GM19025 (cell line): ENCODE data around the gene LMBR1.

Source experiments
- ATAC-seq: cut with Tn5 transposase; IDR thresholded peaks from one replicate; pipeline ENCODE4 v1.9.1; 2021; ENCODE audit warnings: mild to moderate bottlenecking, low read depth, moderate library complexity; ENCODE audit not compliant: unreplicated experiment

Gene LMBR1

DNA sequence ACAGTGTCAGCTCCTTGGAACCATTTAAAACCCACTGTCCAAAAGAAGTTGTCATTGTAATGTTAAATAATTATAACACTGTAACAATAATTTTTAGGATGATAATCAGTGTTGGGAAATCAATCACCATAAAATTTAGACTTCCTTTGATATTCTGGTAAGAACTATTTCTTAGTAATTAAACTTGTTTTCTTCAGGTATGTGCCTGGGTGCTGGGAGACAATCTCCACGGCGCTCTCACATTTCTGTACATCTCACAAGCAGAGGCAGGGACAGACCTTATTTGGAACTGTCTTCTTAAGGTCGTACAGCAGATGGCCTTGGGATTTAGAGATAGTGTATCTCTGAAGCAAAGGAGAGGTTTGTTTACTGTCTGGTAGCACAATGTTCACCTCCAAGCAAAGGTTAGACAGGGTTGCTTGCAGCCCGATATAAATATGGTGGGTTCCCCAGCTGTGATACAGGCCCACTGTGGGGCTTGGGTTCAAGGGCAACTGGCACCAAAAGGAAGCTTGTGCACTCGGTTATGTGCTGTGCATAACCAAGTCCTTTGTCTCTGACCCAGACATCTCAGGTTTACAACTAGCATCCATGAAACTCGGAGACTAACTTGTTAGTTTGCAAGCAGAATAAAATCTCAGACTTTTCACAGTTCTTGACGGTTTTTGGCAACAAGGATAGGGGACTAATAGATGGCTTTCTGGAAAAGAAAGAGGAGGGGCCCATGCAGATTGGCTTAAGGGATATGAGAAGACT, 126.9 kb downstream of the LMBR1 start:
- no peak for ATAC-seq

DNA sequence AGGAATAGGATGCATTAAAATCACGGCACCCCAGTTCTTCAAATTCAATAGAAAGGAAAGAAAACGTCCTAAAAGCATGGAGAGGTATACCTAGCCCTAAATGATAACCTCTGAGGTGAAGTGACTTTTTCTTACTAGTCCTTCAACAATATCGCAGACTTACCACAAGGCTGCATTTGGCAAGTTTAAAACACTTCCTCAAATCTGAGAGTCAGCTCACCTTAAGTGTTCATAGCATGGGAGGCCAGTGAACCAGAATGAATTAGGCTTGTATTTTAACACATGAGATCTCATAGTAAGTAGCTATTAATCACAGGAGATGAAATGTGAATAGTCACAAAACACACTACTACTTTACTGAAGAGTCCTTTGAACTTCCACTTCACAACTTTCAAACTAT, 128.2 kb downstream of the LMBR1 start:
- ATAC-seq, result no peak

DNA sequence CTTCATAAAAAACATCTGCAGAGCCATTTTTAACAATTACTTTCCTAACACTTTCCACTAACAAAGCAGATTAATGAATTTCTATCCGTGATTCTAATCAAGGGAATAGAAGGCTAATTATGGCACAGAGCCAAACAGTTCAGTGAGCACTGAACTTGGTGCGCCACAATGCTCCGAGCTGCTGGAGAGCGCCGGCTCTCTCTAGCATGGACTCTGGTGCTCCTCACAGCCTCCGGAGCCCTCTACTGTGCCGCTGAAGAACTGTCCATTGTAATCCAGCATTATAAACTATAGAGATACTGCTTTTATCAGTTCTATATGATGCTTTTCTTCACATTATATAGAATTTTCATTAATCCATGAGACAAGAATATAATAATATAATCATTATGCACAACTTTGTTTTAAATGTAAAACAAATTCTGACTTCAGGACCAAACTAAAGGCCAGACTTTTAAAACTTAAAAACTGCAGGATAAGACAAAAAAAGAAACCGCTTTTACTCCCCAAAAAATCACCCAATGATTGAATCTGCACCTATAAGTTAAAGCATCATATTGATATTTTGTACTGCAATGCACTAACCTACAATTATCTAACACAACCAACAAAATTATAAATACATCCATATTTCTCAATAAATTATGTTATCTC, 128.8 kb downstream of the LMBR1 start:
- ATAC-seq, result no peak

DNA sequence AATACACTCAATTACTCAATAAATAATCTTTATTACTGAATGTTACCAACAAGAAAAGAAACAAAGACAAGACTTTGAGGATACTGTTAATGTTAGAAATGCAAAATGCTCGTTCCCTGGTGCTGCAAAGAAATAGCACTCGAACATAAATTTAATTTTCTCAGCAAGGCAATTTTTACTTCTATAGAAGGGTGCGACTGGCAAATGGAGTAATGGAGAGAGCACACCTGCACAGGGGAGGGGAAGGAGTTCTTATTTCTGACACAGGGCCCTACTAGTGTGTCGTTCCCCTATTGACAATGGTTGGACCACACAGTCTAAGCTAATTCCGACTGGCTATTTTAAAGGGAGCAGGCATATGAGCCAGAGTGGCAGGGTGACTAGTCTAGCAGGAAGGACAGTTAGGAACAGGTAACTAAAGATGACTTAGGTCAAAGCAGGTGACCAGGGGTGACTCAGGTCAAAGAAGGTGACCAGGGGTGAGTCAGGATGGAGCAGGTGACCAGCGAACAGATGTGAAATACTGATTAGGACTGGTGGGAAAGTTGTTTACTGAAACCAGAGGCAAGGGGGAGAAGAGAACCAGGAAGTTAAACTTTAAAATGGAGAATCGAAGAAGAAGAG, 133.3 kb downstream of the LMBR1 start:
- no peak for ATAC-seq

DNA sequence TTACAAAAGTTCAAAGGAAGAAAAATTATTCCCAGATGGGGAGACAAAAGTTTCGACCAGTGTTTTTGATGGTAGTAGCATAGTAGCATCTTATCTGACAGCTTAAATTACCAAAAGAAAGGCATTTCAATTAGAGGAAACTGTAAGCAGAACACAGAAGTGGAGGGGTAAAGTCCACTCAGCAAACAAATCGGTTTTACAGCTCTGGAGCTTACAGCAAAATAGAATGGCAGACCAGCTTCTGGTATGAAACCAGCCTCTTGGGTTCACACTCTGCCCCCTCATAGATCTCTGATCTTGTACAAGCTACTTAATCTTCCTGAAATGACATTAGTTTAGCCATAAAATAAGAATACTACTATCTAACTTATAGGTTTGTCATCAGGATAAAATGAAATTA, 133.8 kb downstream of the LMBR1 start:
- ATAC-seq, result no peak

DNA sequence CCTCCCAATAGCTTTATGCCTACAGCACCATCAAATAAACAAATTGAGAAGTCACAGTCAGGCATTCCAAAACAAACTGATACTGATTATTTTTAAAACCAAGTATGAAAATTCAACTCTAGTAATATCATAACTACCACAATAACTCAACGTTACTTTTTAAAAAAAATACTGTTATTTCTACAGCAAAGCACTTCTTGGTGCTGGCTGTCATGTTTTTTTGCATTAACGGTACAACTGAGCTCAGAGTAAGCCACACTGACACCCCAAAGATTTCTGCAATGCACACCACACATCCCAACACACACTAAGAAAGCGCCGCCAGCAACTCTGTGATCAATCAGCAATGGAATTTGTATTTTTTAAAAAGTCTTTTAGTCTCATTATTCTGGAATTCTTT, 138.8 kb downstream of the LMBR1 start:
- no peak for ATAC-seq

DNA sequence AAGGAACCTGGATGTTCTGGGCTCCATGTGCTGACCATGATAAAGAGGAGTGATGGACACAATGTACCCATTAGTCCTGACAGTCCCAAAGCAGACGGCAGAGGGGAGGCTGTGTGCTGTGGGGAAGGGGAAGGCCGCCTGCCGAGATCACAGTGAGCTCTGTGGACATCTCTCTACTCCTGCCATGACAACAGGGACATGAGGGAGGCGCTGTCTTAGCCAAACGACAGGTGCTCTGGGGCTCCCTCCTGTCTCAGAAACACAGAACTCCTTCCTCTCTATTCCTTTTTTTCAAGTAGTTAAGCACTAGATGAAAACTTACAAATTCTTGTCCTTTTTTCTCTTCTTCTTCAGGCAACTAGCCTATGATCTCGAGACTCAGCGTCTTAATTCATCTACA, 139.4 kb downstream of the LMBR1 start:
- ATAC-seq, result no peak

DNA sequence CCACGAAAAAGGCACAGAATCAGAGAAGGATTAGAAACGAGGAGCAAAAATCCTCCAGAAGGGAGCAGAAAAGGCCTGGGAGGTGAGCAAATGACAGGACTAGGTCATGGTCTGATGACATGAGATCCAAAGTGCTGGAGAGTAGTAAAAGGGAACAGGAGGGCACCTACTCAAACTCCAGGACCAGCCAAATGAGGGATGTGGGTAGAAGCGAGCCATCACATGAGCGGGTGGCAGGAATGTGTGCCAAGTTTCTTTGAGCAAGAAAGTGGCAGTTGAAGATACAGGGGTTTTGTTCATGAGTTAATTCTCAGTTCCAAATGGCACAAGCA, 139.8 kb downstream of the LMBR1 start:
- ATAC-seq, result no peak

DNA sequence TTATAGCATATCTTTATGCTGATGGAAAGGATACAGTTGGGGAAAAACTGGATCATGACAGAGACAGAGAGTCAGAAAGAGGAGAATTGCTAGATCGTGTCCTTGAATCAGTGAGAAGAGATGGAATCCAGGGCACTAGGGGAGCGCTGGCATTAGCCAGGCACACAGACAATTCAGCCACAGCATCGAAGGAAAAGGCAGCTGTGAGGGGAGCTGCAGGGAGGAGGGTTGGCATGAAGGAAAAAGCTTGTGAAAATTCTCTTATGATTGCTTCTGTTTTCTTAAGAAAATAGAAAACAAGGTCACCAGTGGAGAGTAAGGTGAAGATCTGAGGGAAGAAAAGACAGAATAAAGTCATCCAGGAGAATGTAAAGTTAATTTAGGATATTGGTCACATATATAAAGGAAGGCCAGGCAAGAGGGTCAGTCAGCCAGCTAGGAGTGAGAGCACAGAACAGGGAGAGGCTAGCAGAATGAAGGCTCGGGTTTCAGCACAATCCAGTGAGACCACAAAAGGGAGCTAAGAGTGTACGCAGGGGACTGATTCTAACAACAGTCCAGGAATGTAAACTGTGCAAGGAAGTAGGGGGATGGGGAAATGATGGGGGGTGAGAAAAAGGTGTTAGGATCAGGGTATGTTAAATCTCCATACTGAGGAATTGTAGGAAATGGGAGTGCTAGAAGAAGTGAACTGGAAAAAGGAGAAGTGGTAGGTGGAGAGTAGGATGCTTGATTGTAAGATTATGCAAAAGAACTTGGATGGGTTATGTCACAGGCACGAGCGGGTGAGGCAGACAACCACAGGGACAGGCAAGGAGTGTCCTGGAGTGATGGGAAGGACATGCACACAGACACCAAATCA, 140.4 kb downstream of the LMBR1 start:
- ATAC-seq, result no peak

DNA sequence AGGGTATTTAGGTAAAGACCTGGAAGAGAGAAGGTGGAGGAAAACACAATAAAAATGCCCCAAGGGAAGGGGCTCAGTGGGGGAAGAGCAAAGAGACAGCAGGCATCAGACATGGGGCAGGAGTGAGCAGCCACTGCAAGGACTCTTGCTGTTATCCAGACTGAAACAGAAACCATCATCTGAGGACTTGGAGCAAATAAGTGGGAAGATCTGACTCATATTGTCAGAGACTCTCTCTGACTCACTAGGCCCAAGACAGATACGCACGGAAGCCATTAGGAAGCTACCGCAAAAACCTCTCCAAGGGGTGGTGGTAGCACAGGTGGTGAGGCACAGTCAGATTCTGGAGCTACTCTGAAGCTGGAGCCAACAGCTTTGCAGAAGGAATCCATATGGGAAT, 141.7 kb downstream of the LMBR1 start:
- ATAC-seq, result no peak

DNA sequence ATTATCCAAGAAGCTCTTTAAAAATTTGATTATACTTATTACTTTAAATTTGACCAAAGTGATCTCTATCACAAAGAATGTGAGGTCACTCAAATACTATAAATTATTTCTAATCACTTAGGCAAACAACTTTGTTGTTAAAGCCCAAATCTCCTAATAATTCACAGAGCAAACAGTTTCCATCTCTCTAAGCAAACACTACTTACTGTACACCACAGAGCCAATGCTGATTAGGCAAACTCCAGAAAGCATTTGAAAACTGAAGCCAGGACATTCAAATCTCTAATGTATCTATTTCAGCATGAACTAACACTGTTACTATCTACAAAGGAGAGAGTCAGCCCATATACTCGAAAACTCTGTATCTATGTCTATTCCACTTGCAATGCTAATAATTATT, 145.3 kb downstream of the LMBR1 start:
- no peak for ATAC-seq

DNA sequence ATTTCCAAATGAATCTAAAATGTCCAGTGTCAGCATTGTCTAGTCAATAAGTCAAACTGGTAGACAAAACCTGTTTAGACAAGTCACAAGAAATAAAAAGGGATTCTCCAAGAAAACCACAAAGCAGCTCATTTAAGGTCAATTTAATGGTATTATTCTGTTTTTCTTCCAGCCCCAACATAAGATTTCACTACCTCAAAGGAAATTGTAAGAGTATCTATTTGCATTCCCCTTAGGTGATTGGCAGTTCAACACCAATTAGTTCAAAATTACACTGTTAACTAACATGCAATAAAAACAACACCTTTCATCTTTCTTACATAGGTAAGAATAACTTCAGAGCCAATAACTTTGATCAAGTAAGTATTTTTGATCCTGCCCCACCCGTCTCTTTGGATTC, 146.1 kb downstream of the LMBR1 start:
- ATAC-seq, result no peak

DNA sequence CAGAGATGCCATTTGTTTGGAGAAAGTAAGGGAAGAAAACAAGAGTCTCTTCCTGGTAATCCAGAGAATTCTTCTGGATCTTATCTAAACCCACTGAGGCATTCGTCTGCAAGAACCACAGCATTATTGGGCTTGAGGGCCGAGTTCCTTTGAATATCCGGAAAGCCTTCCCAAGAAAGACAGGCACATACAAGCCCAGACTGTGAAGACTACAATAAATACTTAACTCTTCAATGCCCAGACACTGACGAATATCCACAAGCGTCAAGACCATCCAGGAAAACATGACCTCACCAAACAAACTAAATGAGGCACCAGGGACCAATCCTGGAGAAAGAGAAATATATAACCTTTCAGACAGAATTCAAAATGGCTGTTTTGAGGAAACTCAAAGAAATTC, 153.4 kb downstream of the LMBR1 start:
- no peak for ATAC-seq

DNA sequence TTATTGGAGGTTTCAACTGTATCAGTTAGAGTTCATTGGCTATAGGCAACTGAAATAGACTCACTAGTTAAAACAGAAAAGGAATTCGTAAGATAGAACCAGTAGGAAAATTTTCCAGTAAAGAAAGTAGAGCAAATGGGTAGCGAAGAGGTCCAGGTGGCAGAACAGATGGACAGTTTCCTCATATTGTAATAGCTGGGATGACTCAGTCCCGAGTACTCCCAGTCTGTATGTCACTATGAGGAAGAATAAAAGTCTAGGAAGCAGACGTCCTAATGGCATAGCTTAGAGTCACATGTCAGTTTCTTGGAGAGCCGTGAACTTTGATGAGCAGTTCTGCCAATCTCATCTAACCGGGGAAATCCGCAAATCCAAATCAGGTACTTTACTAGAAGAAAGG, 157.1 kb downstream of the LMBR1 start:
- ATAC-seq, result no peak

DNA sequence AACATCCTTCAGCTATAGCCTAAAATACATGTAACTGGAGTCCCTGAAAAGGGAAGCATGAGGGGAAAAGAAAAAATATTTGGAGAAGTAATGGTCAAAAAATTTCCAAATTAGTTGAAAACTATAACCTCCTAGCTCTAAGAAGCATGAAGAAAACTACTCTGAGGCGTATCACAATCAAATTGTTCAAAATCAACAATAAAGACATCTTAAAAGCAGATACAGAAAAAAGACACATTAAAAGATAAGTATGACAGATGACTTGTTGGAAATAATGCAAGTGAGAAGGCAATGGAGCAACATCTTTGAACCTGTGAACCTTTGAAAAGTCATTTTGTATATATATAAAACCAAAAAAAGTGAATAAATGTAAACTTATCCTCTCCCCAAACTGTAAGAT, 159.3 kb downstream of the LMBR1 start:
- no peak for ATAC-seq

DNA sequence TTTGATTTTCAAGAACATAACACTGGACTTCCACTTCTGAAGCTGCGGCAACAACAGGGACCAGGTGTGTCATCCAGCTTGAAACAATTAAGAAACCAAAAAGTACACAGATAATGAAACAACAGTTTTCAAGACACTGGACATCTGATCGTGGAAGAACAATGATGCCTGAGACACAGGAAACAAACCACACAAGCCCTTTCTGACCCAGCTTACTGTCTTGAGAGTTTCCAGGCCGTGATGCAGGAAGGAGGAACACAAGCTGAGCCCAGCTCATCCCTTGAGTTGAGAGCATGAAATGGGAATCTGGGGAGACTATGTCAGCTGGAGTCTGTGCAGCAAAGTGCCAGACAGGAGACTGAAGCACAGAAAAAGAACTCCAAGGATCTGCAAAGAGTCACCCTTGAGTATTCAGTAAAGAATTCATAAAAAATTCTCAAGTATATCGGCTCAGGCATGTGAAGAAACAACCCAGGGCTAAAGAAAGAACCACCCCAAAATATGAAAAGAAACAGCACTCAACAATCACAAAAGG, 160.8 kb downstream of the LMBR1 start:
- no peak for ATAC-seq

DNA sequence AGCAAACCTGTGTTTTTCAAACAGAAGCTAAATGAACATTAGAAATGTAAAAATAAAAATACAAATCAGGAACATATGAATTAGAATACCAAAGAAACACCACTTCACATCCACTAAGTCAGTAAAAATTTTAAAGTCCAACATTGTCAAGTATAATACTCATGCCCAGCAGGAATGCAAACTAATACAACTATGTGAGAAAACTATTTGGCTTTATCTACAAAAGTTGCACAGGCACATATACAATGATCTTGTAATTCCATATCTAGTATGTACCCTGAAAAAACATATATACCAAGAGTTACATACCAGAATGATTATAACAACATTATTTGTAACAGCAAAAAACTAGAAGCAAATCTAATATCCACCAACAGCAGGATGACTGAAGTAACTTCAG, 161.3 kb downstream of the LMBR1 start:
- no peak for ATAC-seq

DNA sequence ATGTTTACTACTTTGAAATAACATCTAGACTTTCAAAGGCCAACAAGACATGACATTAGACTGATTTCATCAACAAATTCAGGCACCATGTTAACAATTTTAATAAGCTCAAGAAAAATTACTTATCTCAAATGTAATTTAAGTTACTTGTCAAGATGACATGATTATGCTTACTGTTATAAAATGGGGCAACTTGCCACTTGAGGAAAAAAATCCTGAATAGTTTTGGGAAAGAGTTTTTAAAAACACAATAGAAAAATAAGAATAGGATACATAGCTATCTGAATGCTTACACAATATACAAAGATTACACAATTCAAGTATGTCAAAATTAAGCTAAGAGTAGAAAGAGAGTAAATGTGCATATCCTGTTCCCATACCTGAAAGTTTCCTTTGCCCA, 167.0 kb downstream of the LMBR1 start:
- ATAC-seq, result no peak

DNA sequence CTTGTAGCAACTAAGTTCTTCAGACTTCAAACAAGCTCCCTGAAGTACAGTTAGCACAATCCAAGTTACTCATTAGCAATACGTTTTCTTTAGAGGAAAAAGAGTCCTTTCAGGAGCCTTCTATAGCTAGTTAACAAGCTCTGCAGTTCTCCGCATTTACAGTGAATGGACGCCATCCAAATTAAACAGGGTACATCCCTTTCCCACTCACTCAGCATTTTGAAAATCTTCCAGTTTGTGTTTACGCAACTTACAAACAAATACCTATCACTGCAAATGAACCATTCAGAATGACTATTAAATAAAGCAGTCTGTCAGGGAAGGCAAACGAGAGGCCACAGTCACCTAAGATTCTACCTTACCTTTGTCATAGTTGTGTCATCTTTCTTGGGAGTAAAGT, 167.9 kb downstream of the LMBR1 start:
- no peak for ATAC-seq

DNA sequence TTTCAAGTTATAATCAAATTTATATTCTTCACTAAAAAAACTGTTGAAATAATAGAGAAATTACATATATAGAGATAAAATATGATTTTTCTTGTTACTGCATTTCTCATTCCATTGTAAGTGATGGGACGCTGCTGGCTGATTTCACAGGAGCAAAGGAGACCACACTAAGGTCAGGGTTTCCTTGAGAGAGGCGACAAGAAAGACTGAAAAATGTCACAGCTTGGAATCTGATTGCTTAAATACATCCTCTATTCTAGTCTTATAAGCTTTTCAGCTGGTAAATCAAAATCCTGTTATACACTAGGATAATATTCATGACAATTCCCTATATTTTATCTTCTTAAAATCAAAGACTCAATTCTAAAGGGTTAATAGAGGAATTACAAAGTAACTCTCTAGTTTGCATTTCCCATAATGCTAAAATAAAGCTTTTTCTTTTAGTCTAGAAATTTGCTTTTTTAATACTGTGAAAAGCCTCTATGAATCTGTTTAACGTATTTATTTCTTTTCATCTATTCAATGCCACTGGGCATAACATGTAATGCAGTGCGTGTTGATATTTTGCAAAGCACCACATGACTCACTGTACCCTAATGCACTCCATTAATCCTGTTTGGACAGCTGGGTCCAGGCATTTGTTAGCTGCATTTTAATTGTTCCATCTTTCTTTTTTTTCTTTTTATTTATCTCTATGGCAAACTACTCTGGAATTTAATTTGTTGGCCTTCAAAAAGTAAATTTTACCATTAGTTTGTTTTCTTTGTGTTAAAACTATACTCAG, 170.7 kb downstream of the LMBR1 start:
- no peak for ATAC-seq
